GM12878 (cell line): ENCODE data around the gene RPP30.

ENCODE experiments used
- CHD2 ChIP-seq: IDR thresholded peaks from 2 replicates; pipeline ENCODE4 v1.6.1; 2011; ENCODE audit warnings: low read depth, low read length, improper control_type of control experiment, borderline replicate concordance
- SPI1 ChIP-seq: IDR thresholded peaks from 2 replicates; pipeline ENCODE4 v1.6.1; 2011; ENCODE audit warnings: low read depth, mild to moderate bottlenecking, low read length, moderate library complexity, borderline replicate concordance; ENCODE audit not compliant: insufficient read depth
- TCF12 ChIP-seq: IDR thresholded peaks from 2 replicates; pipeline ENCODE4 v1.6.1; 2011; ENCODE audit warnings: low read depth, mild to moderate bottlenecking, low read length

DNA sequence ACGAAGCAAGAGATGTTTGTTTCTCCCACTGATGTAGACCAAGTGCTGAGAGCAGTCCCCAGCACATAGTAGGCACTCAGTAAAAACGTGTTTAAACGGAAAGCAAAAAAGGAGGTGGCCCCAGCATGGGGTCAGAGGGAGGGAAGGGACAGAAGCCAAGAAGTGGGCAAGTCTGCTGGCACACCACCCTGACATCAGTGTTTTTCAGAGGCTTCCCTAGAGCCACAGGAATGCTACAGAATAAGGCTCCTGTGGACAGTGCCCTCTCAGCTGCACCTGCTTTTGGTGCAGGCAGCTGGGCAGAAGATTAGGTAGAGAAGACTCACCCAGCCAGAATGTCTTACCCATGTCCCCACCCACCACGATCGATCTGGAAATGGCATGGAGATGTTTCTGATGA lies 57.4 kb downstream of the RPP30 start:
- no peak for TF ChIP-seq CHD2
- no peak for TF ChIP-seq TCF12
- TF ChIP-seq SPI1: no peak
